CD14-positive monocyte (primary cell): ENCODE results near the gene INPP5A. TPM values are rescaled to one million over a fixed set of nuclear protein-coding genes. Genes with fewer than 3 reads are reported as not detected.

ENCODE experiments used
- DNase-seq, 3 donors: peaks; one replicate each; pipeline ENCODE4 v3.0.0-alpha.2; 2011 to 2022
- H2AFZ ChIP-seq: 2 replicates; pipeline ENCODE4 v1.6.0; 2012; ENCODE audit warnings: mild to moderate bottlenecking, low read depth, low read length, inconsistent platforms; ENCODE audit not compliant: insufficient read depth, poor library complexity, severe bottlenecking
- H3K27ac ChIP-seq, 2 donors: 1 replicate in 1 of 2; 2 replicates in 1 of 2; pipeline ENCODE4 v1.5.1; 2012 to 2013; ENCODE audit warnings: low read length in 2 of 2, control low read depth in 1 of 2, inconsistent platforms in 1 of 2, low read depth in 1 of 2, mild to moderate bottlenecking in 1 of 2
- H3K27me3 ChIP-seq, 2 donors: one replicate each; pipeline versions ENCODE4 v1.6.0 to v1.6.1; 2011 to 2013; ENCODE audit warnings: low read length in 2 of 2; ENCODE audit not compliant: control insufficient read depth in 2 of 2, insufficient read depth in 2 of 2
- H3K36me3 ChIP-seq, 2 donors: replicated peaks in 1 of 2; 1 replicate in 1 of 2; 2 replicates in 1 of 2; pipeline versions ENCODE4 v1.5.1 to v1.6.1; 2012 to 2013; ENCODE audit warnings: low read length in 2 of 2, control low read depth in 1 of 2, inconsistent platforms in 1 of 2, mild to moderate bottlenecking in 1 of 2; ENCODE audit not compliant: insufficient read depth in 2 of 2, control insufficient read depth in 1 of 2
- H3K4me1 ChIP-seq, 2 donors: 1 replicate in 1 of 2; 2 replicates in 1 of 2; pipeline versions ENCODE4 v1.5.1 to v1.6.1; 2012 to 2013; ENCODE audit warnings: low read length in 2 of 2, control low read depth in 1 of 2, inconsistent platforms in 1 of 2, mild to moderate bottlenecking in 1 of 2, moderate library complexity in 1 of 2; ENCODE audit not compliant: insufficient read depth in 2 of 2, control insufficient read depth in 1 of 2
- H3K4me2 ChIP-seq: replicated peaks from 2 replicates; pipeline ENCODE3; 2012; ENCODE audit warnings: low read length, moderate library complexity, mild to moderate bottlenecking; ENCODE audit not compliant: poor library complexity, severe bottlenecking; ENCODE audit errors: extremely low read depth
- H3K4me3 ChIP-seq, 3 experiments: fragments of 200-600 bp in 1 of 3; sonication (generic) in 1 of 3; replicated peaks in 1 of 3; 1 replicate in 2 of 3; 2 replicates in 1 of 3; pipeline ENCODE4 v1.5.1; 2011 to 2013; ENCODE audit warnings: low read length in 3 of 3, mild to moderate bottlenecking in 3 of 3, control low read depth in 2 of 3, low read depth in 2 of 3, inconsistent platforms in 1 of 3, moderate library complexity in 1 of 3
- H3K79me2 ChIP-seq: 2 replicates; pipeline ENCODE4 v1.6.0; 2012; ENCODE audit warnings: mild to moderate bottlenecking, control low read depth, inconsistent platforms, low read length, moderate library complexity; ENCODE audit not compliant: insufficient read depth
- H3K9ac ChIP-seq: 2 replicates; pipeline ENCODE4 v1.6.0; 2017; ENCODE audit warnings: low read length, mild to moderate bottlenecking; ENCODE audit not compliant: insufficient read depth, poor library complexity, severe bottlenecking
- H3K9me3 ChIP-seq, 2 donors: replicated peaks in 1 of 2; 1 replicate in 1 of 2; 2 replicates in 1 of 2; pipeline versions ENCODE4 v1.5.1 to v1.6.1; 2012 to 2013; ENCODE audit warnings: low read length in 2 of 2, control low read depth in 1 of 2; ENCODE audit not compliant: control insufficient read depth in 1 of 2, insufficient read depth in 1 of 2
- H4K20me1 ChIP-seq: 2 replicates; pipeline ENCODE4 v1.6.0; 2012; ENCODE audit warnings: mild to moderate bottlenecking, low read length, control low read depth, moderate library complexity; ENCODE audit not compliant: insufficient read depth
- H3K27ac Mint-ChIP-seq, 7 donors: one replicate each; pipeline ENCODE4 v1.8.0; 2020; ENCODE audit warnings: mild to moderate bottlenecking in 7 of 7, mixed read lengths in 7 of 7, moderate library complexity in 6 of 7, inconsistent platforms in 2 of 7
- H3K27me3 Mint-ChIP-seq, 3 donors: one replicate each; pipeline ENCODE4 v1.8.0; 2021 to 2022; ENCODE audit warnings: low read depth in 3 of 3, mild to moderate bottlenecking in 3 of 3, mixed read lengths in 3 of 3, moderate library complexity in 3 of 3, inconsistent platforms in 1 of 3
- H3K36me3 Mint-ChIP-seq, 2 donors: one replicate each; pipeline ENCODE4 v1.8.0; 2020; ENCODE audit warnings: mixed read lengths in 2 of 2, inconsistent platforms in 1 of 2, mild to moderate bottlenecking in 1 of 2
- H3K4me1 Mint-ChIP-seq: one replicate; pipeline ENCODE4 v1.8.0; 2020; ENCODE audit warnings: mild to moderate bottlenecking, mixed read lengths
- H3K4me3 Mint-ChIP-seq, 2 donors: one replicate each; pipeline ENCODE4 v1.8.0; 2020; ENCODE audit warnings: mild to moderate bottlenecking in 2 of 2, mixed read lengths in 2 of 2, moderate library complexity in 1 of 2
- H3K9me3 Mint-ChIP-seq, 7 donors: one replicate each; pipeline ENCODE4 v1.8.0; 2020 to 2022; ENCODE audit warnings: mixed read lengths in 7 of 7, mild to moderate bottlenecking in 6 of 7, moderate library complexity in 6 of 7, inconsistent platforms in 2 of 7
- CTCF ChIP-seq: fragments of 200-600 bp; IDR thresholded peaks from one replicate; pipeline ENCODE4 v1.8.0; 2022; ENCODE audit warnings: antibody characterized with exemption, mild to moderate bottlenecking
- WGBS: methylation state at CpG from one replicate; pipeline ENCODE4 v1.1.5; 2013; ENCODE audit warnings: missing lambda C conversion rate; ENCODE audit not compliant: insufficient coverage; 5-methylcytosine and 5-hydroxymethylcytosine counted together
- intact Hi-C, 2 donors: fragments of 100-400 bp; cut with micrococcal nuclease; formaldehyde crosslinking; loops; one replicate each; pipeline versions ENCODE4 v1.15.0 to v1.15.1; 2023
- polyA plus RNA-seq, 3 donors: library from polyadenylated mRNA; depleted of rRNA in 1 of 3; unstranded in 2 of 3; stranded (reverse) in 1 of 3; fragments of 300-500 nt in 2 of 3; fragments of >200 nt in 1 of 3; fragmentation: Illumina TruSeq in 2 of 3; gene quantifications; 1 replicate in 2 of 3; 2 replicates in 1 of 3; pipeline ENCODE4 v1.2.3, GENCODE V29; 2012 to 2021

The INPP5A gene
- polyA plus RNA-seq, 3 donors, result 0.87 to 17.2 (median 2.9) TPM

GRCh38 chr10:132792796-132793195, 255.2 kb downstream of the INPP5A start:
- Histone ChIP-seq H3K4me2 (no peak overlapping the region), H3K9ac (no peak overlapping the region), H3K36me3 (no peaks in the 10 kb centered on the region), H3K4me3 (no peak overlapping the region), H3K27ac (no peak overlapping the region), H3K4me1 (no peaks in the 10 kb centered on the region), H4K20me1 (no peaks in the 10 kb centered on the region), H3K27me3 (peaks cover 0 to 27% of the 10 kb centered on the region in 2 donors), H3K9me3 (no peaks in the 10 kb centered on the region), H3K79me2 (no peaks in the 10 kb centered on the region), H2AFZ (no peak overlapping the region)
- no peak for DNase-seq
- peaks cover 17 to 43% (median 31%) of the 10 kb centered on the region in 3 donors for H3K27me3 Mint-ChIP-seq
- intact Hi-C loops, result no loop called here
- no peaks in the 10 kb centered on the region for H3K4me1 Mint-ChIP-seq
- TF ChIP-seq CTCF, result no peak
- peak overlapping the region in 1 of 7 donors; percentile 33 for H3K27ac Mint-ChIP-seq
- no peaks in the 10 kb centered on the region for H3K36me3 Mint-ChIP-seq
- H3K9me3 Mint-ChIP-seq, result peaks cover 0 to 9% (median 0%) of the 10 kb centered on the region in 7 donors
- WGBS, result 89% methylated on average over 17 of the region's 17 CpGs
- H3K4me3 Mint-ChIP-seq, result no peak overlapping the region

- no peaks in the 10 kb centered on the region for H3K4me1 Mint-ChIP-seq
- H4K20me1 ChIP-seq, result no peaks in the 10 kb centered on the region
- no peak overlapping the region for H3K27ac Mint-ChIP-seq
- H3K9me3 Mint-ChIP-seq, result peaks cover 0 to 9% (median 0%) of the 10 kb centered on the region in 7 donors
- H3K36me3 ChIP-seq, result no peaks in the 10 kb centered on the region
- no peak overlapping the region for H2AFZ ChIP-seq
- no peak overlapping the region for H3K4me3 Mint-ChIP-seq
- H3K79me2 ChIP-seq, result no peaks in the 10 kb centered on the region
- no peak overlapping the region for H3K4me3 ChIP-seq
- no peak overlapping the region for H3K4me2 ChIP-seq
- 92% methylated on average over 9 of the region's 9 CpGs for WGBS
- peaks cover 0 to 23% of the 10 kb centered on the region in 2 donors for H3K27me3 ChIP-seq
- no peak overlapping the region for H3K27ac ChIP-seq
- H3K9ac ChIP-seq, result no peak overlapping the region
- intact Hi-C loops, result no loop called here
- no peaks in the 10 kb centered on the region for H3K36me3 Mint-ChIP-seq
- H3K4me1 ChIP-seq, result no peaks in the 10 kb centered on the region
- H3K27me3 Mint-ChIP-seq, result peaks cover 17 to 39% (median 27%) of the 10 kb centered on the region in 3 donors
- no peak for TF ChIP-seq CTCF
- no peak for DNase-seq
- no peaks in the 10 kb centered on the region for H3K9me3 ChIP-seq
Observed at GRCh38 chr10:132793213-132793612, 255.6 kb downstream of the INPP5A start.
